ENCODE measurements around the gene ZFX.

GRCh38 chrX:24131476-24131875 lies 18.1 kb upstream of the ZFX start:
- TF ChIP-seq CTCF (IDR thresholded peaks at IDR 0.05) (no peak), POLR2A (IDR thresholded peaks at IDR 0.05) (no peak)

Measured in heart left ventricle (tissue), 13 donors.